KBM-7 (cell line): ENCODE measurements around the gene CMSS1.
"Not testable (repeated sequence)": the region's sequence is repeated elsewhere in the genome, so short reads cannot be mapped to it uniquely, and the experiment has no call there.

Source experiments
- DNase-seq: peaks from one replicate; pipeline ENCODE4 v3.0.0-alpha.2; 2015
- in situ Hi-C: fragments of 300-500 bp; cut with MboI; formaldehyde crosslinking; loops from 2 replicates; pipeline ENCODE4 v1.14.3; 2020; ENCODE audit warnings: low sequenced_read_pairs, low pct_unique_long_range_greater_than_20kb, mixed read lengths

CMSS1 gene

DNA sequence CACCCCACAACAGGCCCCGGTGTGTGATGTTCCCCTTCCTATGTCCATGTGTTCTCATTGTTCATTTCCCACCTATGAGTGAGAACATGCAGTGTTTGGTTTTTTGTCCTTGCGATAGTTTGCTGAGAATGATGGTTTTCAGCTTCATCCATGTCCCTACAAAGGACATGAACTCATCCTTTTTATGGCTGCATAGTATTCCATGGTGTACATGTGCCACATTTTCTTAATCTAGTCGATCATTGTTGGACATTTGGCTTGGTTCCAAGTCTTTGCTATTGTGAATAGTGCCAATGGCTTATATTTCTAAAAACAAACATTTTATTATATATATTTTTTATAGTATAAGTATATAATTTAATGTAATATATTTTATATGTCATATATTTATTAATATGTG lies 233.9 kb downstream of the CMSS1 start:
- in situ Hi-C loops: loop anchor here (25.0 kb wide), 1 partner anchor 189 kb away; no protein-coding TSS in a partner anchor
- not testable (repeated sequence) for DNase-seq

GRCh38 chr3:100053951-100054620 lies 236.4 kb downstream of the CMSS1 start:
- DNase-seq: no peak
- in situ Hi-C loops: loop anchor here (25.0 kb wide), 1 partner anchor 192 kb away; no protein-coding TSS in a partner anchor

DNA sequence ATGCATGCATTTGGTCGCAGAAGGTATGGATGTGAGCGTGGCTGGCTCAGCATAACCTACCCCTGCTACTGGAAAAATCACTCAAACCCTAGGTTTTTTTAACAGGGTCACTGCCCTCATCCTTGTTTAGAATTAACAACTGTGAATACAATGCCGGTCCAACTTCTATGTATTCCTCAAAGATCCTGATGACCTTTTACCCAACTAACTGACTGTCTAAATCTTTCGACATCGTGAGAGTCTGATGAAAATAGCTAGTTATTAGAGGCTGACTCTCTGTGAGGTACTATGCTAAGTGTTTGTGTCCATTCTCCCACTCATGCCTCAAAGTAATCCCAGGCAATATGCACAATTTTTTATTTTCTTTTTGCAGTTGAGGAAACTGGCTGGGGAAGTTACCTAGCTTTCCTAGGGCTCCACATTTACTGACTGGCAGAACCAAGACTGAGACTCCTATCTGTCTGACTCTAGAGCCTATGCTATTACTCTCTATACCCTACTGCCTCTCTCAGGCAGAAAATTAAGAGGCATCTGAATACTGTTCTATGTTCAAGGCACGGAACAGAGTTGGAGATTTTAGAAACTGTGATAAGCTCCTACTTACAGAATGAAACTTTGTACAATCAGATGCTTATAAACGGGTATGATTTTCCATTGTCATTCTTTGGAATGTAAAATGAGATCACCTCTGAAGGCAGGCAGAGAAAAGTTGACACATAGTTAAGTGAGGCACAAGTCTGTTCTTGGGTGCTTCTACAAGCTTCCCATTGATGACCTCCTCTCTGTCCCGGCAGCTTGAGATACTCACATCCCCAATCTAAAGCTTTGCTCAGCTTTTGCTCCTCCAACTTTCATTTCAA lies 240.3 kb downstream of the CMSS1 start:
- no peak for DNase-seq
- in situ Hi-C loops: loop anchor here (25.0 kb wide), 1 partner anchor 196 kb away; no protein-coding TSS in a partner anchor

DNA sequence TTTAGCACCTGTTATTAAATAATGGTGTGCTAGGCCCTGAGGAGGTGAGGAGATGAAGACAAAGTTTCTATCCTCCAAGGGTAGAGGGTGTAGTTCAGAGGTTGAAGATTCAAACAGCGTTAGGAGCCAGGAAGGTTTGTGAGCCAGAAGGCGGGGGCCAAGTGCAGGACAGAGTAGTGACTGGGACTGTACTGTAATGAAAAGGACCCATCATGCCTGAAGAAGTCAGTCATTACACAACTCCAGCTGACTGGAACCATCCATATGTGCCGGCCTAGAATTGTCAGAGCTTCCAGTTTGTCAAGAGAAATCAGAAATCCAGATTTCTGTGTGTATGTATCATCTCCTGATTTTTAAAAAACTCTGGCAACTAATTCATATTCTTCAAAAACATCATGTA lies 241.8 kb downstream of the CMSS1 start:
- DNase-seq: no peak
- in situ Hi-C loops: loop anchor here (25.0 kb wide), 1 partner anchor 197 kb away; no protein-coding TSS in a partner anchor

- in situ Hi-C loops: loop anchor here (25.0 kb wide), 1 partner anchor 199 kb away; no protein-coding TSS in a partner anchor
These were observed 243.2 kb downstream of the CMSS1 start for GRCh38 chr3:100060685-100061484.

GRCh38 chr3:100062665-100063064 lies 245.0 kb downstream of the CMSS1 start:
- in situ Hi-C loops: loop anchor here (25.0 kb wide), 1 partner anchor 200 kb away; no protein-coding TSS in a partner anchor

More at GRCh38 chr3:100060685-100061484, 243.2 kb downstream of the CMSS1 start:
- no peak for DNase-seq

GRCh38 chr3:100063929-100064461 lies 246.3 kb downstream of the CMSS1 start:
- in situ Hi-C loops: loop anchor here (25.0 kb wide), 1 partner anchor 202 kb away; no protein-coding TSS in a partner anchor
- no peak for DNase-seq

More at GRCh38 chr3:100062665-100063064, 245.0 kb downstream of the CMSS1 start:
- no peak for DNase-seq

DNA sequence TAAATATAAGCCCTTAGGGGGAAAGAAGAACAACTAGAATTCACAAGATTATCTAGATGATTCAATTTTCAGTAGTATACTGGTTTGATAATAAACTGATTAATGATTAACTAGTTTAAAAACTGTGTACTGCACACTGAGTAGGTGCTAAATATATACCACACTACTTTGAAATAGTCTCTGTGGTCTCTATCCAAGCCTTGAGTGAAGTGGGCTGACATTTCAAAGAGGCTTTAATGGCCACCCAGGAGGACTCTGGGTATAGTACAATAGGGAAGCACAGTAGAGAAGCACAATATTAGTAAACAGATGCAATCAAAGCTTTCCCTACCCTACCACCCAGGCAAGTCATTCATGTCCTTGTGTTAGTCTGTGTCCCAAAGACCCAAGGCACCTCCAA lies 249.9 kb downstream of the CMSS1 start:
- in situ Hi-C loops: loop anchor here (25.0 kb wide), 1 partner anchor 205 kb away; no protein-coding TSS in a partner anchor
- no peak for DNase-seq

GRCh38 chr3:100068826-100069225 lies 251.2 kb downstream of the CMSS1 start:
- in situ Hi-C loops: loop anchor here (25.0 kb wide), 1 partner anchor 207 kb away; no protein-coding TSS in a partner anchor
- DNase-seq: peak; percentile 81

- peak; percentile 51 for DNase-seq
- in situ Hi-C loops: loop anchor here (25.0 kb wide), 1 partner anchor 207 kb away; no protein-coding TSS in a partner anchor
These were observed 251.8 kb downstream of the CMSS1 start for GRCh38 chr3:100069472-100069871.

GRCh38 chr3:100072326-100073048 lies 254.8 kb downstream of the CMSS1 start:
- in situ Hi-C loops: loop anchor here (10.0 to 25.0 kb wide), 2 partner anchors 172 to 210 kb away; no protein-coding TSS in a partner anchor
- peak; percentile 77 for DNase-seq

DNA sequence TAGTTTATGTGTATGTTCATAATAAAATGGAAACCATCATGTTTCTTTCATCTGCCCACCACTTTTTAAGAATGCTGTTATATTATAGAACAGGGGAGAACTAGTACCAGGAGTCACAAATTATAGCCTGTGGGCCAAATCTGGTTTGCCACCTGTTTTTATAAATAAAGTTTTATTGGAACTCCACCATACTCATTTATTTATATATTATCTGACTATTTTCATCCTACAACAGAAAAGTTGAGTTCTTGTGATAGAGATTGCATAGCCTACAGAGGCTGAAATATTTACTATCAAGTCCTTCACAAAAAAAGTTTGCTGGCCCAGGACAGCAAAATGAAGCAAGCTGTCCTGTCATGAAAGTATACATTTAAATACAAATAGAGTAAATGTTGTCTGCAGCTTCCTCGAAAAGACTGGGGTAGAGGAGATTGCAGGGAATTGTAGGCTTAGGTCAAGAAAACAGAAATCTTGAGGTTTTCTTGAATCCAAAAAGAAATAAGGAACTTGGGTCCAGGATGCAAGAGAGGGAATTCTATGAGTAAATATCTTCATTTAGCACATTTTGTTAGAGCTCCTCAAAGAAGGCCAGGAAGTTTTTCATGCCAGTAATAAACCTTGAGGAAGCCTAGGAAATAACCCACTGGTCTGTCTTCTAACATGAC lies 255.5 kb downstream of the CMSS1 start:
- in situ Hi-C loops: loop anchor here (10.0 to 25.0 kb wide), 2 partner anchors 172 to 211 kb away; no protein-coding TSS in a partner anchor

GRCh38 chr3:100073714-100074307 lies 256.1 kb downstream of the CMSS1 start:
- in situ Hi-C loops: loop anchor here (10.0 to 25.0 kb wide), 2 partner anchors 171 to 212 kb away; no protein-coding TSS in a partner anchor
- DNase-seq: peak; percentile 94

More for the DNA sequence above, 255.5 kb downstream of the CMSS1 start:
- DNase-seq: no peak

DNA sequence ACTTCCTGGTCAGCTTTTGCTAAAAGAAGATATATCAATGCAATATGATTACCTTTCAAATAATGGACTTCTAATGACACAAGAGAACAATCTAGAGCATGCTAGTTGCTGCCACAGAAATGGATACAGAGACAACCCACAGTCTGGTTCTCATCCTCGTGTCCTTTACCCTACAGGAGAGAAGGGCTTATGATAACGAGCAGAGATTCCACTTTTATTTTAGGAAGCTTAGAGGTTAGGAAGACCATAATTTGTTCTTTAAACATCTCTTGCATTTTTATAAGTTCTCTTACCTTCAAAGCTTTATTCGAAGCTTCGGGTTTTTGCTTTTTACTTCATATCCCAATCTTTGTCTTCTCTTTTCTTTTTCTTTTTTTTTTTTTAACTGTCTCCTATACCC lies 257.5 kb downstream of the CMSS1 start:
- DNase-seq: no peak
- in situ Hi-C loops: loop anchor here (10.0 kb wide), 1 partner anchor 170 kb away; no protein-coding TSS in a partner anchor

DNA sequence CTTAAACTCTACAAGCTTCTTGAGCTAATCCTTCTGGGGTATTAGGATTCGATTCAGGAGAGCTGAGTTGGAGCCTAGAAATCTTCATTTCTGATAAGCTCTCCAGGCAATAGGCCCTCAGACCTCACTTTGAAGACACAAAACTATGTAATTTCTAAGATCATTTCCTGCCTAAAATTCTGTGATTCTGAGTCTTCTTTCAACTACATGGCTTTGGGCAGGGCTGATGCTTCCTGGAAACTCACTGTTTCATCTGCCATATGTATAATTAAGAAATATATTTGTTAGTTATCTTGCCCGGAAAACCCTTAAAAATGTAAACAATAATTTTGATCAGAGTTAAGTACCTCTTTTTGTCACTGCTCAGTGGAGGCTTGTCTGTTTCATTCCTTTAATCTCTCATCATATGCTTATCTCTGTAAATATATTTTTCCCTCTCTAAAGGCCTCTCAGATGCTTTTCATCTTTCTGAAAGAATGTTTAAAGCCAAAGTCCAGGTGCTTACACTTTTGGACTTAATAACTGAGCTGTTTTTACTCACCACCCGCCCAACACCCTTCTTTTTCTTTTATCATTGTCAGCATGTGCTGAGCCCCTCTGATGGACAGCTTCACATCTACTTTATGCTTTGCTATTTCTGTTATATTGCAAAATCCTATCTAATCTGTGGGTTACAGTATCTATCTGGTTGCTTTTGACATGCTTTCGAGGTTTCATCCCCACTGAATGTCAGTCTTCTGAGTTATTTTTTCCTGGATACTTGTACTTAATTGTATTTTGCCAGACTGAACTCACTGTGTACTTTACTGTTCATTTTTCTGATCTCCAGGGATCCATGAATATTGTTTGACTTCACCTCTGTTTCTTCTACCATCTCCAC lies 258.4 kb downstream of the CMSS1 start:
- no peak for DNase-seq
- in situ Hi-C loops: loop anchor here (10.0 kb wide), 1 partner anchor 169 kb away; no protein-coding TSS in a partner anchor
